GM12891 (cell line): ENCODE results near the gene ERFE.

Experiments used
- DNase-seq: peaks from one replicate; pipeline ENCODE4 v3.0.0; 2011; ENCODE audit warnings: low spot score; ENCODE audit not compliant: insufficient read length
- FAIRE-seq: peaks from 2 replicates; lab custom pipeline; 2011; peaks lifted over from hg19 to GRCh38; lab: Jason Lieb, UNC
- PAX5 ChIP-seq: IDR thresholded peaks from 2 replicates; pipeline ENCODE4 v1.6.1; 2011; ENCODE audit warnings: low read length, moderate library complexity, mild to moderate bottlenecking; ENCODE audit not compliant: insufficient read depth, severe bottlenecking
- POLR2A ChIP-seq: IDR thresholded peaks from 2 replicates; pipeline ENCODE4 v1.6.1; 2011; ENCODE audit warnings: low read depth, low read length, control low read depth
- POLR2AphosphoS5 ChIP-seq: IDR thresholded peaks from 2 replicates; pipeline ENCODE4 v1.6.1; 2011; ENCODE audit warnings: low read depth, low read length, control low read depth
- POU2F2 ChIP-seq: IDR thresholded peaks from 2 replicates; pipeline ENCODE4 v1.6.1; 2011; ENCODE audit warnings: low read depth, mild to moderate bottlenecking, control low read depth, low read length, moderate library complexity
- SPI1 ChIP-seq: IDR thresholded peaks from 2 replicates; pipeline ENCODE4 v1.6.1; 2011; ENCODE audit warnings: low read depth, low read length, control low read depth
- TAF1 ChIP-seq: IDR thresholded peaks from 2 replicates; pipeline ENCODE4 v1.6.1; 2011; ENCODE audit warnings: low read depth, low read length, control low read depth

Gene ERFE

GRCh38 chr2:238126338-238126737 is 32.4 kb upstream of the ERFE start:
- DNase-seq (no peak), FAIRE-seq (peak; percentile 94)
- no peak for TF ChIP-seq POU2F2
- no peak for TF ChIP-seq POLR2AphosphoS5
- no peak for TF ChIP-seq SPI1
- TF ChIP-seq PAX5 = no peak
- no peak for TF ChIP-seq TAF1
- no peak for TF ChIP-seq POLR2A

GRCh38 chr2:238126775-238127164 is 32.0 kb upstream of the ERFE start:
- DNase-seq (no peak), FAIRE-seq (no peak)
- TF ChIP-seq PAX5 (no peak), POLR2AphosphoS5 (no peak), SPI1 (no peak), POU2F2 (no peak), POLR2A (no peak), TAF1 (no peak)

GRCh38 chr2:238127165-238128060 is 31.4 kb upstream of the ERFE start:
- no peak for TF ChIP-seq PAX5
- DNase-seq (no peak), FAIRE-seq (no peak)

- no peak for DNase-seq
- TF ChIP-seq POLR2AphosphoS5 (no peak), TAF1 (no peak), SPI1 (no peak)
- FAIRE-seq = no peak
Observed at GRCh38 chr2:238128061-238128440, 30.7 kb upstream of the ERFE start.

- FAIRE-seq (no peak), DNase-seq (no peak)
- no peak for TF ChIP-seq PAX5
- no peak for TF ChIP-seq POLR2A
- TF ChIP-seq POLR2AphosphoS5 = no peak
- TF ChIP-seq SPI1 = no peak
- TF ChIP-seq TAF1 = no peak
- no peak for TF ChIP-seq POU2F2
Observed at GRCh38 chr2:238128534-238129001, 30.2 kb upstream of the ERFE start.

- DNase-seq = no peak
Observed at GRCh38 chr2:238129166-238130010, 29.4 kb upstream of the ERFE start.

GRCh38 chr2:238130111-238130695 is 28.6 kb upstream of the ERFE start:
- FAIRE-seq (no peak), DNase-seq (no peak)
- TF ChIP-seq POLR2AphosphoS5 (no peak), SPI1 (no peak), POLR2A (no peak), POU2F2 (no peak), TAF1 (no peak), PAX5 (no peak)

More at GRCh38 chr2:238129166-238130010, 29.4 kb upstream of the ERFE start:
- no peak for FAIRE-seq
- TF ChIP-seq SPI1 (no peak), POU2F2 (no peak), TAF1 (no peak), POLR2AphosphoS5 (no peak), POLR2A (no peak), PAX5 (no peak)

- TF ChIP-seq SPI1 (no peak), POLR2AphosphoS5 (no peak), TAF1 (no peak)
- no peak for FAIRE-seq
- no peak for DNase-seq
Observed at GRCh38 chr2:238130696-238131628, 27.8 kb upstream of the ERFE start.
